ENCODE data around the gene TRIM29.

The TRIM29 gene

DNA sequence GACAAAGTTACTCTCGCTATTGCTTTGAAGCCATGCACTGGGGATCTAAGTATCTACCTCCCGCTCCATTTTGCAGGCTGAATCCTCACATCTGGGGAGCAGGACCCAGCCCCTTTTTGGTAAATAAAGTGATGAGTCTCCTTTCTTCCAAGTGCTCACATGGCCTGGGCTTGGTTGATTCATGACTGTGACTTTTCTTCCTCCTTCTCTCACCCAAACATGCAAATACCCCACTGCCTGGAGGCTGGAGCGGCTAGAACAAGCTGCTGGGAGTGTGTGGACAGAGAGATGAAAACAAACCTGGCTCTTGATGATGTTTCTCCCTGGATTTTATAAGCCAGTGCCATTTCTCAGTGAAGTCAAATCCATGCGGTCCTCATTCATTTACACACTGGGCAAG, 72.7 kb downstream of the TRIM29 start:
- no peak overlapping the region for H3K4me3 ChIP-seq (ENCODE audit: low read length)
- DNase-seq (ENCODE audit: low read depth) = no peak
- TF ChIP-seq, protein P1, sequence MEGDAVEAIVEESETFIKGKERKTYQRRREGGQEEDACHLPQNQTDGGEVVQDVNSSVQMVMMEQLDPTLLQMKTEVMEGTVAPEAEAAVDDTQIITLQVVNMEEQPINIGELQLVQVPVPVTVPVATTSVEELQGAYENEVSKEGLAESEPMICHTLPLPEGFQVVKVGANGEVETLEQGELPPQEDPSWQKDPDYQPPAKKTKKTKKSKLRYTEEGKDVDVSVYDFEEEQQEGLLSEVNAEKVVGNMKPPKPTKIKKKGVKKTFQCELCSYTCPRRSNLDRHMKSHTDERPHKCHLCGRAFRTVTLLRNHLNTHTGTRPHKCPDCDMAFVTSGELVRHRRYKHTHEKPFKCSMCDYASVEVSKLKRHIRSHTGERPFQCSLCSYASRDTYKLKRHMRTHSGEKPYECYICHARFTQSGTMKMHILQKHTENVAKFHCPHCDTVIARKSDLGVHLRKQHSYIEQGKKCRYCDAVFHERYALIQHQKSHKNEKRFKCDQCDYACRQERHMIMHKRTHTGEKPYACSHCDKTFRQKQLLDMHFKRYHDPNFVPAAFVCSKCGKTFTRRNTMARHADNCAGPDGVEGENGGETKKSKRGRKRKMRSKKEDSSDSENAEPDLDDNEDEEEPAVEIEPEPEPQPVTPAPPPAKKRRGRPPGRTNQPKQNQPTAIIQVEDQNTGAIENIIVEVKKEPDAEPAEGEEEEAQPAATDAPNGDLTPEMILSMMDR (conservative IDR thresholded peaks at IDR 0.05; ENCODE audit: low read depth, low read length) = no peak

DNA sequence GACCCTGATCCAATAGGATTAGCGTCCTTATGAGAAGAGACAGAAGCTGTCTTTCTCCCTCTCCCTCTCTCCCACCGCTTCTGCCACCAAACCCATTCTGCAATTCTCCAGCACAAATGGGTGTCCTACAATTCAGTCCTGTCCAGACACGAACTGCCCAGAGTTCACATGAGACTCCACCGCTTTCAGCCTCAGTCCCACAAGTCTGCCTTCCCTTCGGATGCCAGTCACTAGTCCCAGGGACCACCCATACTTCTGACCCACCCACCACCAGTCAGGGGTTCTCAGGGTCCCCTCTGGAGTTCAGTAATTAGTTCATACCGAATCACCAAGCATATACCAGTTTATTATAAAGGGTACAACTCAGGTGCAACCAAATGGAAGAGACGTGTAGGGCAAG, 73.6 kb downstream of the TRIM29 start:
- H3K4me3 ChIP-seq (ENCODE audit: low read length) = no peak overlapping the region
- TF ChIP-seq, protein P1 (conservative IDR thresholded peaks at IDR 0.05; ENCODE audit: low read depth, low read length) = no peak
- DNase-seq (ENCODE audit: low read depth) = no peak

DNA sequence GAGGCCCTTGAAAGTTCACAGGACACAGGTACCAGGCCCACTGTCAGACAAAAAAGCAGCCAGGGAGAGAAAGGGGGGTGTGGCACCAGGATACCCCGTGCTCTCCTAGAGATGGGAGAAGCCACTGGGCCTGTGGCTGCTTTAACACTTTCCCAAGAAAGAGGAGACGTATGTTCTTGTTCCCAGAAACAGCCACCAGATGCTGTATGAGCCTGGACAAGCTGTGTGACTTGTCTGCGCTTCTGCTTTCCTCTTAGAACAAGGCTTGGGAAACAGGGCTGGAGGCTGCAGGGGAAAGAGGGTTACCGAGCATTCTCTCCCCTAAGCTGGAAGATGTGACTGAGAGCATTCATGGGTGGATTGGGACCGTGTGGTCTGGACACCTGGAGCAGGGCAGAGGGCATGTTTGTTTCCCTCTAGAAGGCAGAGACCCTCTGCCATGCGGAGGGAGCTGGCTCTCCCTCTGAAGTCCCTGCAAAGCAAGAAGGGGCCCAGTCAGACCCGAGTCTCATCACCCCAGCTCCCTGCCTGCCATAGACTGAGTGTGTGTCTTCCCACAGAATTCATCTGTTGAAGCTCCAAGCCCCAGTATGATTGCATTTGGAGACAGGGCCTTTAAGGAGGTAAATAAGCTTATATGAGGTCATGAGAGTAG, 74.1 kb downstream of the TRIM29 start:
- H3K4me3 ChIP-seq (ENCODE audit: low read length) = no peak overlapping the region
- TF ChIP-seq, protein P1 (conservative IDR thresholded peaks at IDR 0.05; ENCODE audit: low read depth, low read length) = no peak
- DNase-seq (ENCODE audit: low read depth) = no peak

DNA sequence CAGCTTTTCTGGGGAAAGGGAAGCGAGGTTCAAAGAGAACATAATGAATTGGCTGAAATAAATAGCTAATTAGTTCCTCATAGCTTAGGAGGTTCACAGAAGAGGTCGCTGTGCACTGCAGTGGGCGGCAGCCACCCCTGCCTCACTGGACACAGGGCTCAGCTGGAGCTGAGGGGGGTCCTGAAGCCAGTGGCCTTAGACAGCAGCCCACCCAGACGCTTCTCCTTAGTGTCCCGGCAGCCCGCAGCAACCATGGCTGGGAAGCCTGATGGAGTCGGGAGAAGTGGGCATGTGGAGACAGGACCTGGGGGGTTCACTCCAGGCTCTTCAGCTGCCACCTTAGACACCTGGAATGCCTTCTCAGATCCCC, 75.4 kb downstream of the TRIM29 start:
- DNase-seq (ENCODE audit: low read depth) = no peak
- TF ChIP-seq, protein P1 (conservative IDR thresholded peaks at IDR 0.05; ENCODE audit: low read depth, low read length) = no peak

DNA sequence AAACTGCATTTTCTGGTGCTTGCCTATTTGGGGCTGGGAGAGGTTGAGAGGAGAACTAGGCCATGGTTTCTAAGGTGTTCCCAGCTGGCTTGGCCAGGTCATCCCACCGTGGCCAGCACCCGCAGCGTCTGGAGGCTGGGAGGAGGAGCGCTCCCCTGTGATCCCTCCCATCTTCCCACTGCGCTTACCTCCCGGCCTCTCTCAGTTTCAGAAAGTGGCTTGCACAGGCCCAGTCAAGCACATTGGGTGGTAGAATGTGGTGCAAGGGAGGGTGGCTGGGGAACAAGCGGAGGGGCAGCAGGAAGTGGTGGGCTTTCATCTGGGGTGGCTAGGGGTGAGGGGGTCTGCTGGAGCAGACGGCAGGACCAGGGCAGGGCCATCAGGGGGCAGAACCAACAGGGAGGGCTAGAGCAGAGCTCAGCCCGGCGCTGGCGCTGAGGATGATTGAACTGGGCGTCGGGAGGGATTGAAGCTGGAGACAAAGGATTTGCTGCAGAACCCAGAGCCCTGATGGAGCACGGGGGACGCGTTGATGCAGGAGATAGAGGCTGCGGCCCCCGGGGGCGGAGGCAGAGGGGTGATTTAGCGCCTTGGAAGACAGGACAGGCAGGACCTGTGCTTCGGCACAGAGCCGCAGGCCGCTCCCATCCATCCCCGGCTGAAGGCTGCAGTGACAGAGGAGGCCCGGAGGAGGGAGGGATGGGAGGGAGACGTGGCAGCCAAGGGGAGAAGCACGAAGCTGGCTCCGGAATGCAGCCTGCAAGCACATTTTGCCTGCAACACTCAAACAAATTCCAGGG, 76.0 kb downstream of the TRIM29 start:
- DNase-seq (ENCODE audit: low read depth) = peak; percentile 61
- TF ChIP-seq, protein P1 (conservative IDR thresholded peaks at IDR 0.05; ENCODE audit: low read depth, low read length) = peak; percentile 18
- H3K4me3 ChIP-seq (ENCODE audit: low read length) = no peak overlapping the region

More for the DNA sequence above, 75.4 kb downstream of the TRIM29 start:
- H3K4me3 ChIP-seq (ENCODE audit: low read length) = no peak overlapping the region

Data from retinal pigment epithelial cell (primary cell).